SK-N-SH (cell line): ENCODE measurements around the gene PDF. TPM values are rescaled to one million over a fixed set of nuclear protein-coding genes. Genes with fewer than 3 reads are reported as not detected.

ENCODE experiments used
- CHD2 ChIP-seq: fragments of 150-350 bp; IDR thresholded peaks from 2 replicates; pipeline ENCODE4 v1.6.1; 2018; ENCODE audit warnings: low read length; ENCODE audit not compliant: partially characterized antibody
- ELF1 ChIP-seq: IDR thresholded peaks from 2 replicates; pipeline ENCODE4 v1.4.0; 2012
- EP300 ChIP-seq, 2 experiments: IDR thresholded peaks; 2 replicates each; pipeline versions ENCODE4 v1.4.0 to v1.6.1; 2012; ENCODE audit warnings: borderline replicate concordance in 1 of 2, low read depth in 1 of 2, low read length in 1 of 2
- EZH2phosphoT487 ChIP-seq: fragments of 200-600 bp; sonication (generic); IDR thresholded peaks from 2 replicates; pipeline ENCODE4 v1.6.1; 2017; ENCODE audit warnings: low read depth, mixed run types, mild to moderate bottlenecking, antibody characterized with exemption, moderate library complexity, borderline replicate concordance
- FOXM1 ChIP-seq: IDR thresholded peaks from 2 replicates; pipeline ENCODE4 v1.4.0; 2012; ENCODE audit warnings: low read depth, mild to moderate bottlenecking
- PBX3 ChIP-seq: IDR thresholded peaks from 2 replicates; pipeline ENCODE4; 2012
- POLR2AphosphoS5 ChIP-seq: IDR thresholded peaks from 2 replicates; pipeline ENCODE4 v1.6.1; 2012; ENCODE audit warnings: low read depth, low read length
- RCOR1 ChIP-seq: fragments of 150-350 bp; IDR thresholded peaks from 2 replicates; pipeline ENCODE4 v1.6.1; 2017; ENCODE audit warnings: antibody characterized with exemption, low read length
- RXRA ChIP-seq: IDR thresholded peaks from 2 replicates; pipeline ENCODE4 v1.4.0; 2012; ENCODE audit warnings: low read depth, mild to moderate bottlenecking, borderline replicate concordance
- SIN3A ChIP-seq: IDR thresholded peaks from 2 replicates; pipeline ENCODE4 v1.6.1; 2012; ENCODE audit warnings: low read depth, mild to moderate bottlenecking, low read length, moderate library complexity, borderline replicate concordance
- SMC3 ChIP-seq: IDR thresholded peaks from 2 replicates; pipeline ENCODE4 v1.6.1; 2012; ENCODE audit warnings: low read depth, low read length, improper control_type of control experiment
- TCF12 ChIP-seq: IDR thresholded peaks from 2 replicates; pipeline ENCODE4 v1.4.0; 2012
- TEAD4 ChIP-seq: IDR thresholded peaks from 2 replicates; pipeline ENCODE4 v1.4.0; 2012; ENCODE audit warnings: mild to moderate bottlenecking, borderline replicate concordance; ENCODE audit not compliant: insufficient read depth
- polyA plus RNA-seq, 3 experiments: library from polyadenylated mRNA; depleted of rRNA; stranded (reverse); fragments of >200 nt; gene quantifications; 2 replicates each; pipeline ENCODE4 v1.2.3, GENCODE V29; 2012
- TF ChIP-seq, protein P1 (sequence below): IDR thresholded peaks from 2 replicates; pipeline ENCODE4 v1.6.1; 2012; ENCODE audit warnings: mild to moderate bottlenecking, low read depth, low read length, moderate library complexity
- TF ChIP-seq, protein P2 (sequence below): fragments of 150-350 bp; IDR thresholded peaks from 2 replicates; pipeline ENCODE4 v1.6.1; 2017; ENCODE audit warnings: antibody characterized with exemption, low read length, low read depth, borderline replicate concordance
- TF ChIP-seq, protein P3 (sequence below): IDR thresholded peaks from 2 replicates; pipeline ENCODE4 v1.4.0; 2012; ENCODE audit warnings: low read depth, borderline replicate concordance

The PDF gene
- polyA plus RNA-seq, 1 of the 3 experiments (the other 2 are of a cell fraction) = 22.0 TPM

GRCh38 chr16:69310653-69311532, 19.5 kb downstream of the PDF start, which contains the start of gene VPS4A (continued):
- TF ChIP-seq EZH2phosphoT487 = no peak
- TF ChIP-seq CHD2 = peak; percentile 64
- TF ChIP-seq FOXM1 = no peak
- TF ChIP-seq, protein P1, sequence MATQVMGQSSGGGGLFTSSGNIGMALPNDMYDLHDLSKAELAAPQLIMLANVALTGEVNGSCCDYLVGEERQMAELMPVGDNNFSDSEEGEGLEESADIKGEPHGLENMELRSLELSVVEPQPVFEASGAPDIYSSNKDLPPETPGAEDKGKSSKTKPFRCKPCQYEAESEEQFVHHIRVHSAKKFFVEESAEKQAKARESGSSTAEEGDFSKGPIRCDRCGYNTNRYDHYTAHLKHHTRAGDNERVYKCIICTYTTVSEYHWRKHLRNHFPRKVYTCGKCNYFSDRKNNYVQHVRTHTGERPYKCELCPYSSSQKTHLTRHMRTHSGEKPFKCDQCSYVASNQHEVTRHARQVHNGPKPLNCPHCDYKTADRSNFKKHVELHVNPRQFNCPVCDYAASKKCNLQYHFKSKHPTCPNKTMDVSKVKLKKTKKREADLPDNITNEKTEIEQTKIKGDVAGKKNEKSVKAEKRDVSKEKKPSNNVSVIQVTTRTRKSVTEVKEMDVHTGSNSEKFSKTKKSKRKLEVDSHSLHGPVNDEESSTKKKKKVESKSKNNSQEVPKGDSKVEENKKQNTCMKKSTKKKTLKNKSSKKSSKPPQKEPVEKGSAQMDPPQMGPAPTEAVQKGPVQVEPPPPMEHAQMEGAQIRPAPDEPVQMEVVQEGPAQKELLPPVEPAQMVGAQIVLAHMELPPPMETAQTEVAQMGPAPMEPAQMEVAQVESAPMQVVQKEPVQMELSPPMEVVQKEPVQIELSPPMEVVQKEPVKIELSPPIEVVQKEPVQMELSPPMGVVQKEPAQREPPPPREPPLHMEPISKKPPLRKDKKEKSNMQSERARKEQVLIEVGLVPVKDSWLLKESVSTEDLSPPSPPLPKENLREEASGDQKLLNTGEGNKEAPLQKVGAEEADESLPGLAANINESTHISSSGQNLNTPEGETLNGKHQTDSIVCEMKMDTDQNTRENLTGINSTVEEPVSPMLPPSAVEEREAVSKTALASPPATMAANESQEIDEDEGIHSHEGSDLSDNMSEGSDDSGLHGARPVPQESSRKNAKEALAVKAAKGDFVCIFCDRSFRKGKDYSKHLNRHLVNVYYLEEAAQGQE = 0 out of 2 replicates have a peak, but pooled peaks have one; percentile 41
- no peak for TF ChIP-seq TEAD4
- TF ChIP-seq, protein P2, sequence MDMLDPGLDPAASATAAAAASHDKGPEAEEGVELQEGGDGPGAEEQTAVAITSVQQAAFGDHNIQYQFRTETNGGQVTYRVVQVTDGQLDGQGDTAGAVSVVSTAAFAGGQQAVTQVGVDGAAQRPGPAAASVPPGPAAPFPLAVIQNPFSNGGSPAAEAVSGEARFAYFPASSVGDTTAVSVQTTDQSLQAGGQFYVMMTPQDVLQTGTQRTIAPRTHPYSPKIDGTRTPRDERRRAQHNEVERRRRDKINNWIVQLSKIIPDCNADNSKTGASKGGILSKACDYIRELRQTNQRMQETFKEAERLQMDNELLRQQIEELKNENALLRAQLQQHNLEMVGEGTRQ = no peak
- TF ChIP-seq POLR2AphosphoS5 = peak; percentile 18; the same call in 1 of the 2 replicates
- no peak for TF ChIP-seq RXRA
- no peak for TF ChIP-seq TCF12
- TF ChIP-seq SMC3 = no peak
- TF ChIP-seq, protein P3, sequence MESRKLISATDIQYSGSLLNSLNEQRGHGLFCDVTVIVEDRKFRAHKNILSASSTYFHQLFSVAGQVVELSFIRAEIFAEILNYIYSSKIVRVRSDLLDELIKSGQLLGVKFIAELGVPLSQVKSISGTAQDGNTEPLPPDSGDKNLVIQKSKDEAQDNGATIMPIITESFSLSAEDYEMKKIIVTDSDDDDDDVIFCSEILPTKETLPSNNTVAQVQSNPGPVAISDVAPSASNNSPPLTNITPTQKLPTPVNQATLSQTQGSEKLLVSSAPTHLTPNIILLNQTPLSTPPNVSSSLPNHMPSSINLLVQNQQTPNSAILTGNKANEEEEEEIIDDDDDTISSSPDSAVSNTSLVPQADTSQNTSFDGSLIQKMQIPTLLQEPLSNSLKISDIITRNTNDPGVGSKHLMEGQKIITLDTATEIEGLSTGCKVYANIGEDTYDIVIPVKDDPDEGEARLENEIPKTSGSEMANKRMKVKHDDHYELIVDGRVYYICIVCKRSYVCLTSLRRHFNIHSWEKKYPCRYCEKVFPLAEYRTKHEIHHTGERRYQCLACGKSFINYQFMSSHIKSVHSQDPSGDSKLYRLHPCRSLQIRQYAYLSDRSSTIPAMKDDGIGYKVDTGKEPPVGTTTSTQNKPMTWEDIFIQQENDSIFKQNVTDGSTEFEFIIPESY = no peak
- no peak for TF ChIP-seq EP300 (IDR thresholded peaks at IDR 0.05; ENCODE audit: borderline replicate concordance in 1 of 2, low read depth in 1 of 2, low read length in 1 of 2)
- TF ChIP-seq RCOR1 = no peak
- peak; percentile 96; the same call in 1 of the 2 replicates for TF ChIP-seq SIN3A
- peak; percentile 48 for TF ChIP-seq PBX3
- peak; percentile 73 for TF ChIP-seq ELF1
